AG09309 (cell line): ENCODE results near the gene PRDM10.
"Not testable (repeated sequence)": the region's sequence is repeated elsewhere in the genome, so short reads cannot be mapped to it uniquely, and the experiment has no call there.

ENCODE experiments used
- DNase-seq: peaks from one replicate; pipeline ENCODE4 v3.0.0-alpha.2; 2010; ENCODE audit warnings: low read depth
- H3K4me3 ChIP-seq: 2 replicates; pipeline ENCODE4 v1.5.1; 2011; ENCODE audit warnings: mild to moderate bottlenecking, low read depth, low read length, moderate library complexity; ENCODE audit not compliant: control insufficient read depth
- TF ChIP-seq, protein P1 (sequence below): IDR thresholded peaks from 2 replicates; pipeline ENCODE4 v1.5.1; 2011; ENCODE audit warnings: mild to moderate bottlenecking, low read depth, low read length, inconsistent platforms; ENCODE audit not compliant: insufficient read depth, control insufficient read depth; ENCODE audit errors: missing control alignments

PRDM10 gene

DNA sequence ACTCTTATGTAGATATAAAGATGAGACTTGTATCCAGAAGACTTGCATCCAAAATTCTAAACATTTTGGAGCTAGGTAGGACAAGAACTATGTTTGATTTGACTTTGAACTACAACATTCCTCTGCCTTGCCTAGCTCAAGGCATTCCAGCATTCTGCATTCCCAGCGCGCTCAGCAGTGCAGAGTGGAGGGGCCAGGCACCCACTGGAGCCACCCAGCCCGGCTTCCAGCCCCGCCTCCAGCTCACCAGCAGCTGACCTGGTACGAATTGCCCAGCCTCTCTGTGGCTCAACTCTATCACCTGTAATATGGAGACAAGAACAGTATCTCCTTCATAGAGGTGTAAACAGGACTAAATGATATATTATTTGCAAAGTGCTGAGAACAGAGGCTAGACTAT is 28.8 kb downstream of the PRDM10 start:
- no peak overlapping the region for H3K4me3 ChIP-seq
- TF ChIP-seq, protein P1, sequence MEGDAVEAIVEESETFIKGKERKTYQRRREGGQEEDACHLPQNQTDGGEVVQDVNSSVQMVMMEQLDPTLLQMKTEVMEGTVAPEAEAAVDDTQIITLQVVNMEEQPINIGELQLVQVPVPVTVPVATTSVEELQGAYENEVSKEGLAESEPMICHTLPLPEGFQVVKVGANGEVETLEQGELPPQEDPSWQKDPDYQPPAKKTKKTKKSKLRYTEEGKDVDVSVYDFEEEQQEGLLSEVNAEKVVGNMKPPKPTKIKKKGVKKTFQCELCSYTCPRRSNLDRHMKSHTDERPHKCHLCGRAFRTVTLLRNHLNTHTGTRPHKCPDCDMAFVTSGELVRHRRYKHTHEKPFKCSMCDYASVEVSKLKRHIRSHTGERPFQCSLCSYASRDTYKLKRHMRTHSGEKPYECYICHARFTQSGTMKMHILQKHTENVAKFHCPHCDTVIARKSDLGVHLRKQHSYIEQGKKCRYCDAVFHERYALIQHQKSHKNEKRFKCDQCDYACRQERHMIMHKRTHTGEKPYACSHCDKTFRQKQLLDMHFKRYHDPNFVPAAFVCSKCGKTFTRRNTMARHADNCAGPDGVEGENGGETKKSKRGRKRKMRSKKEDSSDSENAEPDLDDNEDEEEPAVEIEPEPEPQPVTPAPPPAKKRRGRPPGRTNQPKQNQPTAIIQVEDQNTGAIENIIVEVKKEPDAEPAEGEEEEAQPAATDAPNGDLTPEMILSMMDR, result no peak
- DNase-seq, result no peak

DNA sequence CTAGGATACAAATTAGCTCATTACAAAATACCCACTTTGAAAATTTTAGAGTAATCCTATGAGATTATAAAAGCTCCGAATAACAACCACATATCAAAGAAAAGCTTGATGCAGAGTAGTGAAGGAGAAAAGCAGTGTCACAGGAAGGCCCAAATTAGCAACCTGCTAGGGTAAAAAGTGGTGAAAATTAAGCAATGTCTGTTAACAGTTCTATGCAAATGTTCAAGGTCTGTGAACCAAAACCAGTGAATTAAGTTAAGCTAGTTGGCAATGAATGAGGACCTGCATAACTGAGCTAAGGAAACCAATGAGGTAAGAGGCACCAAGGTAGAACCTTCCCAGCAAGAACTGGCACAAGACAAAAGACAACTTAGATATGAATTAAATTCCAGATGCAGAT is 29.6 kb downstream of the PRDM10 start:
- TF ChIP-seq, protein P1, result no peak
- DNase-seq, result no peak
- H3K4me3 ChIP-seq, result no peak overlapping the region

DNA sequence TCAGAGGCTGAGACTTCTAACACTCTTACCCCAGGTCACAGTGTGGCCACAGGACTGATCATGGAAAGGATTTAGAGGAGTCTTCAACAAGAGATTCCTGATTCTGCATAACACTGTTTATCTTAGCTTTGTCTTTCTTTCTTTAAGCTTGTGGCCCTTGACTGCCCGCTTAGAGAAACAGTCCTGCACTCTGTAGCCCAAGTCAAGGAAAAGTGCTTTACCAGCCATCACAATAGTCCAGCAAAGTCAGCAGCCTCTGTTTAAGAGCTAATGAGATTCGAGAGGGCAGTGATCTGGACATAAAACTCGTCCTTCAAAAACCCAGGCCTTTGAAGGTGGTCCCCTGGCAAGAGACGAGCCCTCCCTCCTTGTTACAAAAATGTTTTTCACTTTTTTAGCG is 30.0 kb downstream of the PRDM10 start:
- H3K4me3 ChIP-seq, result no peak overlapping the region
- TF ChIP-seq, protein P1, result no peak
- DNase-seq, result no peak

DNA sequence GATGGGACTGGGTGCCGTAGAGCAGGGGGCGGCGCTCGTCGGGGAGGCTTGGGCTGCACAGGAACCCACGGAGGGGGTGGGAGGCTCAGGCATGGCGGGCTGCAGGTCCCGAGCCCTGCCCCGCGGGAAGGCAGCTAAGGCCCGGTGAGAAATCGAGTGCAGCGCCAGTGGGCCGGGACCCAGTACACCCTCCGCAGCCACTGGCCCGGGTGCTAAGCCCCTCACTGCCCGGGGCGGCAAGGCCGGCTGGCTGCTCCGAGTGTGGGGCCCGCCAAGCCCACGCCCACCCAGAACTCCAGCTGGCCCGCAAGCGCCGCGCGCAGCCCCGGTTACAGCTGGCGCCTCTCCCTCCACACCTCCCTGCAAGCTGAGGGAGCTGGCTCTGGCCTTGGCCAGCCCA is 30.8 kb downstream of the PRDM10 start:
- not testable (repeated sequence) for DNase-seq, H3K4me3 ChIP-seq

DNA sequence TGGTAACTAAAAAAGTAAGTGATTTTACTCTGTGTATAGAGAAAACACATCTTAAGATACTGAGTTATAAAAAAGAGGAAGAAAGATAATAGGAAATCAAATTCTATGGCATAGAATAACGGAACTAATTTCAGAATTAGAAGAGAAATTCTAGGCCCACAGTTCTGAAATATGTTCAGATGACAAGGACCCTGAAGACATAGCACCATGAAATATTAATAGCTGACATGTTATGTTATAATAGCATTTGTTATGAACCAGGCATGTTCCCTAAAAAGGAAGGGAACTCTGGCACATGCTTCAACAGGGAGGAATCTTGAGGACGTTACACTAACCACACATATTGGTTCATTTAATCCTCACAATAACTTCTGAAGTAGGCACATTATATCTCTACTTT is 32.7 kb downstream of the PRDM10 start:
- TF ChIP-seq, protein P1, result no peak
- no peak for DNase-seq
- no peak overlapping the region for H3K4me3 ChIP-seq

DNA sequence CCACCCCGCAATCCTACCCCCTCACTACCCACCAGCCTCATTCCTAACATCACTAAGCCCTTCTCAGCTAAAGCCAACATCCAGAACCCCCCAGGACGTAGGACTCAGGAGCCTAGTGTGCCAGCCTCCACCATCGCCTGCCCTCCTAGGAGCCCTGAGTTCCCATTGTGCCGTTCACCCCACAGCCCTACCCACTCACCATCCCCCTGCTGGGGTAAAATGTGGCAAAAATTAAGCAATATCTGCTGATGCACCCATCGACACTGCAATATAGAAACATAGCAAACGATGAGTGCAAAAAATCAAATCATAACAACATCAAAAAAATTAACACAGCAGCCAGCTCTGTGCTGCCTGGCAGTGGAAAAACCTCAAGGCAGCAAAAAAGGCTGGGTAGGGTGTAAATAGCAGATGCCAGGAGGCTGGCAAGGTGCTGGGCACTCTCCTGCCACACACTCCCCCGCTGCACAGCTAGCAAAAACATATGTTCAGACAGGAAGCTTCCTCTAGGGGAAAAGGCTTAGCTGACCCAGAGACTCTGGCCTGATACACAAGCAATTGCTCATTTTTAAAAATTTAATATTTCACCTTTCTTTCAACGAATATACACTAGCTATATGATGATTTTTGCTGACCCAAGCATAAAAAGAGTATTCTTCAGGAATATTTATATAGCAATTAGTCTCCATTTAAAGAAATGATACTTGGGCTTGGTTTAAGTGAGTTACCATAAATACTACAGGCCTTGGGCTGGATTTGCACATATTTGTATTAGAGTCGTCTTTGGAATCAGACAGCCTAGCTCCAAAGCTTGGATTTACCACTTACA is 33.8 kb downstream of the PRDM10 start:
- no peak for DNase-seq
- no peak overlapping the region for H3K4me3 ChIP-seq
- TF ChIP-seq, protein P1, result no peak

DNA sequence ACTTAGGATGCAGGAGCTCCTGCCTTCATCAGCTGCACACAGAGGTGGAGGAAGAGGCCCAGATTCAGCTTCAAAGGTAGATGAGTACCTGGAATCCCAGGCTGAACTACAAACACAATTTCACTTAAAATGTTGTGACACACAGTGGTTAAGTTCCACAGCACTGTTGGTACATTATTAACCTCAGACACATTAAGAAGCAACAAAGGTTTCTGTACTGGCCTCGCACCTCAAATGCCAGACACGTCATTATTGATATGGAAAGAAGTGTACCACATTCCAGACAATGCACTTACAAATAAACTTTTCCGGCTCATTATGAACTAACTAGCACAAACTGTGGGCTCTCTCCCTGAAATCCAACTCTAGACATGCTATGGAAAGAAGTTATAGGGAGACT is 34.6 kb downstream of the PRDM10 start:
- DNase-seq, result no peak
- TF ChIP-seq, protein P1, result no peak
- no peak overlapping the region for H3K4me3 ChIP-seq
